ENCODE results near the gene PLA2G4E.

The PLA2G4E gene

DNA sequence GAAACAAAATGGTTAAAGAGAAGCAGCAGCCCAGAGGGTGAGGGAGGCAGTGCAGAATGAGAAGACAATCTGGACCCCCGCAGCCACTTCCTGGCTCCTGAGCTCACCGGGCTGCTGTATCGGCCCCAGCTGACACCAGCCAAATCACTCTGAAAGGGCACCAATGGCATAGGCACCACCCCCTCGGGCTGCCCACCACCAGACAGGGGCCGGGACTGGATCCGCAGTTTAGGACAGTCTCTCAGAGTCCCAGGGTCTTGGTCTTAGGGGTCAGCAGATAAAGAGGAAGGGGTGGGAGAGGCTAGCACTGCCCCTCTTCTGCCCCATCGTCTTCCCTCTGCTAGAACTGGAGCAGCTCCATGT lies 30.6 kb downstream of the PLA2G4E start:
- no peak for DNase-seq

DNA sequence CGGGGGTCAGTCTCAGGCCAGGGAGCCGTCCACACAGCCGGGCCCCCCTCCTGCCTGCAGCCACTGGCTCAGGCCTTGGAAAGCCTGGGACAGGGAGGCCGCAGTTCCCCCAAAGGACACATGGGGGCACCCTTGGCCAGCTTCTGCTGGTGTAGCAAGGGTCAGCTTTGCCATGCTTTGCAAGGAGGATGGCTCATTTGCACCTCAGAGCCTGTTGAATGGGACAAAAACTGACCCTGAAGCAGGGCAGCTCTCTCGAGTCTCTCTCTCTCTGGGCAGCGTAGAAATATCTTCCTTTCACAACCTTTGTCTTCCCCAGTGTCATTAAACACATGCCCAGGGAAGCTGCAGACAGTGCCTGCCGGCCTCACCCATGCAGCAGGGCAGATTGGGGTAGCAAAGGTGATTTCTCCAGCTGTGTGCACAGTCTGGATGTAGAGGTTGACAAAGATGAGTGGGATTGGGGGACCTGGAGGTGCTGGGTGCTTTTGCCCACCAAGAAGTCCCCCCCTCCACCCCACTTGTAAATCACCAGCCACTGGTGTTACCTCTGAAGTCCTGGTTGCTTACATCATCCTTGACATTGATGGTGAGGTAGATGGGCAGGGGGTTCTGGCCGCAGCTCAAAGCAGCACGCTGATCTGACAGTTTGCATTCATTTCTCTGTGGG lies 31.1 kb downstream of the PLA2G4E start:
- peak; percentile 30 to 70 (median 58) for DNase-seq

DNA sequence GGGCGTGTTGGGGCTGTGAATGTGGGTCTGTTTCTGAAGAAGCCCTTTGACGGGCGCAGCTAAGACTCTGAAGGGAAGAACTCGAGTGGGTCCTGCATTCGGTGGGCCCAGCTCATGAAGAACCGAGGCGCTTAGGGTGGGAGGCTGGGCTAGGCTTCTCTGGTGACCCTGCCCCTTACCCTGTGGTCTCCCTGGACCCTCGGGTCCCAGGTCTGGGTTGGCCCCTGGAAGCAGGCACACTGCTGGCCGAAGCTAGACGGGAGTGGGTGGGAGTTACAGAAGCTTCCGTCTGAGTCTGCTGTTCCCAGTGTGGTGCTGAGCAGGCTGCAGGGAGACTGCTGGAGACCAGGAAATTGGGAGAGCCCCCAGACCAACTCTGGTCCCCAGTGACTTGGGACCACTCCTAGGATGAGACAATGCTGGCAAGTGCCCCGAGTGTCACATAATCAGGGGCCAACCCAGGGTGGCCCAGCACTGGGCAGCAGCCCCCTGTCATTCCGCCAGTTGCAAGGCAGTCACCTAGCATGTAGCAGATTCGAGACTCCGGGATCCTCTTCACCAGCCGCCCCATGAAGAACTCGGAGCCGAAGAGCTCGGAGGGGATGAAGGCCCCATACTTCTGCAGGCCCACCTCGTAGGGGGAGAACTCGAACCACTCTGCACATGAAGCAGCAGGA lies 31.8 kb downstream of the PLA2G4E start:
- DNase-seq: peak in 1 of 3 experiments; percentile 15

DNA sequence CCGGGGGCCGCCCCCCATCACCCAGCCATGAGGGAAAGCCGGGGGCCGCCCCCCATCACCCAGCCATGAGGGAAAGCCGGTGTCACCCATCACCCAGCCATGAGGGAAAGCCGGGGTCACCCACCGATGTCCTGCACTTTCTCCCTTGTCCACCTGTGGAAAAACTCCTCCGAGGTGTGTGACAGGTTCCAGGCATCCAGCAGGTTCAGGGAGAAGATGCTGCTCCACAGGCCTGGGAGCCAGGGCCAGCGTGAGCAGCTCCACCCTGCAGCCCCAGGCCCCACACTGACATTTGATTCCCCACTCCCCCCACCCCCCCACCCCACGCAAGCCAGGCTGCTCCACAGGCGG lies 32.9 kb downstream of the PLA2G4E start:
- DNase-seq: no peak

DNA sequence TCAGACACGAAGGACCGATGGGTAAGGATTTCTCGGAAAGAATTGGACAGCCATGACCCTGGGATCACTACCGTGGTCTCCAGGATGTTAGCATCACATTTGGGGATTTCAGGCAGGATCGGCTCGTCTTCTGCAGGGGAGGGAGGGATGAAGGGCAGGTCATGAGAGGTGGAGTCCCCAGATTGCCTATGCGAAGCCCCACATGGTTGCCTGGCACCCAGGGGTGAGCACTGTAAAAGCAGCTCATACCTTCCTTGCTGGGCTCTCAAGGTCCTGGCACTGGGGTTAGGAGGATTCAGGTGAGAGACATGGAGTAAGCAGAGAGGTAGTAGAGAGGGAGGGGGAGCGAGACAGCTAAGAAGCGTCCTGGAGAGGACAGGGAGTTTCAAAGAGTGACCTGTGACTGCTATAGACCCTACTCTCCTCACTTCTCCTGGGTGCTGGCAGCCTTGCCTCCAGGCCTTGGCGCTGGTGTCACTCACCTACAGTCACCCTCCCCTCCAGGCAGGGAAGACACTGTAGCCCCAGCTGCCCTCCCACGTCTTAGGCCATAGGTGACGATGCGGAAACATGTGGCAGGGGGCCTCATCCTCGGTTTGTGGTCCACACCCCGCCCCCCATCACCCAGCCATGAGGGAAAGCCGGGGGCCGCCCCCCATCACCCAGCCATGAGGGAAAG lies 33.5 kb downstream of the PLA2G4E start:
- DNase-seq: no peak

DNA sequence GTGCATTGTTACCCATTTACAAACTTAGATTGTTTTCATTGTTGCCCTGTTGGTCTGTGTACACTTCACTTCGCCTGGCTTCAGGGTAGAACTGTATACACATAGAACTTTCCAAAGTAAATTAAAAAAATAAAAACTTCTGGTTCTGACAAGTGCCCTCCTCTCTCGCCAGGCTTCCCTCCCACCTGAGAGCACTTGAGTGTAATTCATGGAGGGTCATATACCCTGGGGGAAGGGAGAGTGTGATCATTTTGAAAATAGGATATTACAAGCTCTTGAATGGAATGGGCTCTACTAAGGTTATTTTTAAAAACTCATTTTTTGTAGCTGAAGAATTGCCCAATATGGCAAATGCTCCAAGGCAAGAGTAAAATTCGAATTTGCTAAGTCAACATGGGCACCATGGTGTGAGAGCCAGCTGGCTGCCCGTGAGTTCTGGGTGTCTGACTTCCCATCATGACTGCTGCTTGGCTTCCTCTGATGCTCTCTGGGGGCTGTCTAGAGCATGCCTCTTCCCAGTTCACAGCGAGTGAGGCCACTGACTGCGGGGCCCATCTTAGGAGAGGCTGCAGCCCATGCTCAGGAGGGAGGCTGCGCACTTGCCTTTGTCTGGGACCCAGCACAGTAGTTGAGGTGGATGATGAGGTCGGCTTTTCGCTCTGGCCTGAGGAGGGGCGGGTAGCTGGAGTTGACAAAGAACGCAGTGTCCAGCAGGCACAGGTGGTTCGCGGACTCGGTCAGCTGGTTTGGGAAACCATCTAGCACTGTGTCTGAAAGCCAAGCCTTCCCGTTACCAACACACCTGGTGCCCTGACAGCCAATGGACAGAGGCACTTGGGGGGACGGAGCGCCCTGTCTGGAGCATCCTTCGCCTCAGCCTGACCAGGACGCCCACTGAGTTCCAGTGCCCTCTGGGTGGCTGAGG lies 35.3 kb downstream of the PLA2G4E start:
- no peak for DNase-seq

DNA sequence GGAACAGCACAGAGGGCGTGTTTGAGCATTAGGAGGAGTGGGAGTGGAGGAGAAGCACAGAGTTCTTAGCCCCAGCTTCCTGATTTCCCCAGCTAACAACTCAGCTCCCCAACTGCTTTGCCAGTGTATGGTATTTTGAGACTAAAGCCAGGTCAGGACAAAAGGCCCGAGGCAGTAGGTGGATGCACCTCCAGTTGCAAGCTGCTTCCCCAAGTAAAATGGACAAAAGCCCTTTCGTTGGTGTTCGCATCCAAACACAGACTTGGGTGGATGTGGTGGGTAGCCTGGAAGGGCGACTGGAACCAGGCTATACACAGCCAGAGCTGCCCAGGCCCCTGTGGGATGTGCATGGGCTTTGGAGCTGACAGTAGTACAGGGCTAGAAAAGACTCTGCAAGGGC lies 36.2 kb downstream of the PLA2G4E start:
- no peak for DNase-seq

DNA sequence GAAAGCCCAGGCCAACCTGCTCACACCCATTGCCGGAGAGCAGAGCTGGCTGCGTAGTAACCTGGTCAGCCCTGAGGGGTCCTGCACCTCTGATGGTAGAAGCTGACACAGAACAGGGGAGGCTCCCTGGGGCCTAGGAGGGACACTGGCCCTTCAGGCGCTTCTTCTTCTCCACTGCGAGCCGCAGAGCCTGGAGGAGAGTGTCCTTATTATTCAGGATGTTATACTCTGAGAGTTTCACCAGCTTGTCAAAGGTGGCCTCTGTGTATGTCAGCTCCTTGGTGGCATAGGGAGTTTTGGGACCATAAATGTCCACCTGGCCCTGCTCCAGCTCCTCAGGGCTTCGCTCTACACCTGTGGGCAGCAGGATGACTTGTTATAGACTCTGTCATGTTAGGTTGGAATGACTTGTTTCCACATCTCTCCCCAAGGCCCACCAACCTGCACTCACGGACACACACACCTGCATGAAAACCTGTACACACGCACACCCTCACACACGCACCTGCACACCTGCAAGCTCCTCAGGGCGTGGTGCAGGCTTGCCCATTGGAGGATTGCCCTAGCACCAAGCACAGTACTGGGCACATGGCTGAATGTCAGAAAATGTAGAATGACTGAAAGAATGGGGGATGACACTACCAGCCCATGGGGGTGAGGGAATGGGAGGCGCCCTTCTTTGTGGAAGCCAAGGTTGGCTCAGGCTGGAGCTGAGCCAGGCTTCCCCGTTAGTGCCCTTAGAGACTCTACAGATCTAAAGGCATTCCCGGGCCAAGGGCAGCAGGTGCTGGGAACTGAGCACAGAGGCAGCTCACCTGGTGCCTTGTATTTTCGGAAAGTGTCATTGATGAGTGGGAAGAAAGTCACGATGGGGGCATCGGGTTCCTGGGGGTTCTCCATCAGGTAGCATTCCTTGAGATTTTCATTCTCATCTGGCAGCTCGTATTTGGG lies 36.9 kb downstream of the PLA2G4E start:
- no peak for DNase-seq

DNA sequence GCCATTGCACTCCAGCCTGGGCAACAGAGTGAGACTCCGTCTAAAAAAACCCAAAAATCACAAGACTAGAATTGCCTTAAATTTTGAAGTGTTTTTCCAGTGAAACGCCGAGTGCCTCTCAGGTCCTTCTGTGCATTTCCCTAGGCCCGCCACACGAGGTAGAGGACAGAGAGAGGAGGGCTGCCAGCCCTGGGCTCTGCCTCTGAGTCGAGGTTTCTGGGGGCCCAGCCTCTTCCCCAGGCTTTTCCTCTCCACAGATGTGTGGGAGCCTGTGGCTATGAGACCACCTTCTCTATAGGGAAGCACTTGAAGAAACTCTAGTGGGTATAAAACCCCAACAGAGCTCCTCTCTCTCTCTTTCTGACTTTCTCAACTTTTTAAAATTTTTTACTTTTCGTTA lies 37.6 kb downstream of the PLA2G4E start:
- DNase-seq: no peak

DNA sequence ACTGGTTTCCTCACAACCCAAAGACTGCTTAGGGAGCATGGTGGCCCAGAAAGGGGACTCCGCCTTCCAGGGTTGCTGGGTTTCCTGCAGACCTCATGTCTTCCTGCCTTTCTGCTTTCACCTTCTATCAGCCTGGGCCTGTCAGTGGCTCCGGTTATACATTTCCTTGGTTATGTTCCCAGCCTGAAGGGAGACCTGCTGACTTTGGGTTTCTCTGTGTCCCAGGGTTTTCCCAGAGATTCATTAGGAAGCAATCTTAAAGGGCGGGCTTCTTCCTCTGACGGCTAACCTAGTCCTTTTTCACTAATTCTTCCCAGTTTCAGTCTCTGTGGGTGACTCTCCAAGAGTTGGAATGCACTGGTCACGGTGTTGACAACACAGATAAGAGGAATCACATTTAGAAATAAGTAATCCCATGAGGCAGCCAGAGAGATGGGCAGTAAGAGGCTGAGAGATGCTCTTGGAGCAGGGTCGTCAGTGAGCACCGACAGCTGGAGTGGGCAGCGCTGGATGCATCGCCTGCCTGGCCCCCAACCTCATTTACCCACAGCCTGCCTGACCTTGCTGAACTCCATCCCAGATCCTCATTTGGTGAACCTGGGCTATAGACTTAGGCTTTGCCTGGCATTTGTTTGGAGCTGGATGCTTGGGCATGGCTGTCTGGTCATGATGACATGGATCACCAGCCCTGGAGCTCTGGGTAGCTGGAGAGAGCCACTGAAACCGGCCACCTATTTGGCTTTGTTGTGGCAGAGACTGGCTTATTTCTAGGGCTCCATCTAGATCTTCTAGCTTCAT lies 38.5 kb downstream of the PLA2G4E start:
- DNase-seq: no peak

DNA sequence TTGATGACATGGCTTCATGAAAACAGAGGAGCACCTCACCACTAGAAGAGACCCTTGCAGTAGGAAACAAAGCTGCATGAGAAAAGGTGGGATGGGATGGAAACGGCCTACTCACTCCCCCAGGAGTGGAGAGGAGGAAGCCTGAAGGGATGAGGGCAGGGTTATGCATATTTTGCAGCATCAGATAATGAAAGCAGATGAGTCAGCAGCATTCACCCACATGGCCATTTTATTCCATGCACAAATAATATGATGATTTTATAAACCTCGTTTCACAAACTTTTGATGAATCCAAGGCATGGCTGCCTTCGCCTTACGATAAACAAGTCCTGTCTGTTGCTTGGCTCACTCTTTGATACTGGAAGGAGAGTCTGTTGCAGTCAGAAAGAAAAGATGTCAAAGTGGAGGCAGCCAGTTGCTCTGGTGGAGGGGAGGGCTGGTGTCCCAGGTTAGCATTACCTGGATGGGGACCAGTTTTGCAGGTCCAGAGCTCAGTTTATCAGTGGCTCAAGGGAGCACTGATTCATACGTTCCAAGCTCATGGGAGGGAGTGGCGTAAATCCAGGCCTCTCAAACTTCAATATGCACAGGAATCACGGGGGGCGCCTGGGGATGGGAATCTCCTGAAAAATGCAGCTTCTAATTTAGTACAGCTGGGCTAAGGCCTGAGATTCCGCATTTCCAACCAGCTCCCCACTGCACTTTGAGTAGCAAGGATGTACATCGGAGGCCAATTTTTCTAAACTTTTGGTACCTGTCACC lies 39.3 kb downstream of the PLA2G4E start:
- DNase-seq: no peak

DNA sequence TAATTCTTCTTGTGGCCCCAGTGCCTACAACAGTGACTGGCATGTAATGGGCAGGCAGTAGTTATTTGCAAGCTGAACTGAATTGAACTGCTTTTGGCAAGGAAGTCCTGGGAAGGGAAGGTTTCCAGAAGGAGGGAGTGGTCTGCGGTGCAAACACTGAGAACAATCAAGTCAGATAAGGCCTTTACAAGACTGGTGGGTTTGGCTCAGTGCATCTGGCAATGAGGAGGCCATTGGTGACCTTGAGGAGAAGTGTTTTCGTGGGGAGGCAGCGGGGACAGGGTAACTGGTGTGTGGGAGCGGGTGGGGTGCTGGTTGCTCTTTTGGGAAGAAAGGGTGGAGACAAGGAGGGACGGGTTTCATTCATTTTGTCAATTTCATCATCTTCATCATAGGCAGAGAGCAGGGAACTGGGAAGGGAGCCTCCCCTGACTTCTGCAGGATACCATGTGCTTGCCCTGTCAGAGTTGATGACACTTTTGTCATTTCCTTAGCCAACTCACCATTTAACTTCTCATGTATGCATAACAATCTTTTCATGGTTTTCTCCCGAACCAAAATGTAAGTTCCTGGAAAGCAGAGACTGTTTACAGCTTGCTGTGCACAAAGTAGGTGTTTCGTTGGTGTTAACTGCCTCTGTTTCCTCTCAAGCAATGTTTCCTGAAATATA lies 40.1 kb downstream of the PLA2G4E start:
- DNase-seq: no peak

DNA sequence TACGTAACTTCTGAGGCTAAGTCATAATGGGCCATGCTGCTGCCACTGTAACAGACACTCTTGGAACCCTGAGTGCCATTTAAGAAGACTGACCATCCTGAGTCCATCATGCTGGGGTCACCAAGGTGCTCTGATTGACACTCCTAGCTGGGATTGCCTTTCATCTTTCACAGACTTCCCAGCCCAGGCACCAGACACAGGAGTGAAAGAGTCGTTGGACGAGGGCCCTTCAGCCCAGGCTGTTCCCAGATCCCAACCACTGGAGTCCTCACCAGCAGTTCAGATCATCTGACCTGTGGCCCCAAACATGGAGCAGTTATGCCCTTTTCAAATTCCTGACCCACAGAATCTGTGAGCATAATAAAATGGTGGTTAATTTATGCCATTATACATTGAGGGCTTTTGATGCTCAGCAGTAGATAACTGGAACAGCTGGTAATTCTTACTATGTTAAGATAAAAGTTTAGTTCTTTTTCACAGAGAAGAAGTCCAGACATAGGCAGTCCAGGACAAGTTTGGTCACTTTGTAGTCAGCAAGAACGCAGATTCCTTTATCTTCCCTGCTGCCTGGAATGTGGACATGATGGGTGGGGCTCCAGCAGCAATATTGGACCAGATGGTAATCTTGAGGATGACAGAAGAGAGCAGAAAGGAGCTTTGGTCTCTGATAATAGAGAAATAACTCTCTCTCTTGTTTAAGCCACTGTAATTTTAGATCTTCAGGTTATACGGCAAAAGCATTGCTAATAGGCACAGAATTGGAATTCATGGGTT lies 41.2 kb downstream of the PLA2G4E start:
- DNase-seq: no peak

DNA sequence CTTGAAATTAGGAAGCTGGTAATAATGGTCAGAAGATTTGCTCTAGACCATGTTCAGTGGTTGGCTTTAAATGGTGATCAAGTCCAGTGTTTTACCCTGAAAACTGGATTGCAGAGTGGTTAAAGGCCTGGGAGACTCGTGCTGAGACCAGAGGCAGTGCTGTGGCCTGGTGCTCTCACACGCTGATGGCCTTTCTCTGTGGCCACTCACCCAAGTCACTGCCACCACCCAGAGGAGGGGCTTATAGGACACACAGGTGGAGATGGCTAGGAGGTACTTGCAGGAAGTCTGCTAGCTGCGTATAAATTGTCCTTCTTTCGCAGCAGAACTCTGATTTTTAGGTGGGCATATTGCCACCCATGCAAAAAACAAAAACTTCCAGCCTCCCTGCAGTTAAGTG lies 42.3 kb downstream of the PLA2G4E start:
- no peak for DNase-seq

DNA sequence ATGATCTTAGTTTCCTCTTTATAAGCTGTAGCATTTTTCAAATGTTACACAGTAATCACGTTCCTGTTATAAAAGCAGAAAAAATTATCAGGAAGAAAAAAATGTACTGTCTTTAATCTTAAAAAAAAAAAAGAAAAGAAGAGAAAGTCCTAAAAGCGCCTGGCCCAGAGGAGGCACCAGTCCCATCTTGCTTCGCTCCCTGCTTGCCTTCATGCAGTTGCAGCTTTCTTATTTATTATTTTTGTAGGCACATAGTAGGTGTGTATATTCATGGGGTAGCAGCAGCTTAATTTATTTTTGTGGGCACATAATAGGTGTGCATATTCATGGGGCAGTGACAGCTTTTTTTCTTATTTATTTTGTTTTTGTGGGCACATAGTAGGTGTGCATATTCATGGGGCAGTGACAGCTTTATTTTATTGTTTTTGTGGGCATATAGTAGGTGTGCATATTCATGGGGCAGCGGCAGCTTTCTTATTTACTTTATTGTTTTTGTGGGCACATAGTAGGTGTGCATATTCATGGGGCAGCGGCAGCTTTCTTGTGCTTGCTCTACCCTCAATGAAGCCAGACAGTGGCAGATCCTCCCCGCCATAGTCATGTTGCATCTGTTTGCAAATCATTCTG lies 43.0 kb downstream of the PLA2G4E start:
- no peak for DNase-seq

DNA sequence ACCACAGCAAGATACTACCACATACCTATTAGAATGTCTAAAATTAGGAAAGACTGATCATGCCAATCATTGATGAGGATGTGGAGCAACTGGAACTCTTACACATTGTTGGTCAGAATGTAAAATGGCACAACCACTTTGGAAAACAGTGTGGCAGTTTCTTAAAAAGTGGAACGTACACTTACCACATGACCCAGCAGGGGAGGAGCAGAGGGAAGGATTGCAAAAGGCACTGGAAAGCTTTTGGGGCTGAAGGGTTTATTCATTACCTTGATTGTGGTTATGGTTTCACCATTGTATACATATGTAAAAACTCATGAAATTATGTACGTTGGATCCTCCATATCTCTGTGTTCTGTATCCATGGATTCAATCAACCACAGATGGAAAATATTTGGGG lies 45.2 kb downstream of the PLA2G4E start:
- DNase-seq: no peak

DNA sequence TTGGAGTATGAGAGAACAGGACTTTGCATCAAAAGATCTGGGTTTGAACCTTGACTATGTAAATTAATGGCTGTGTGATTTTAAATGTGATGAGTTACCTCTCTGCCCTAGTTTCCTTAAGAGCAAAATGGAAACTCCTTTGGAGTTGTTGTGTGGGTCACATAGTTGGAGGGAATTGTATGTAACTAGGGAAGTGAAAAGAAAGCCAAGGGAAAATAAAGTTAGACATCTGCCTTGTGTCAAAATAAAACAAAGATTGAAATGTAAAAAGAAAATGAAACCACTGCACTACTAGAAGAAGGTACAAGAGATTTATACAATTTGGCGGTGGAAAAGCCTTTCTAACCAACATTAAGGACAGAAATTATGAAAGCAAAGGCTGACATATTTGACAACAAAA lies 46.8 kb downstream of the PLA2G4E start:
- DNase-seq: no peak
